ENCODE data around the gene COL21A1. TPM values are rescaled to one million over a fixed set of nuclear protein-coding genes. Genes with fewer than 3 reads are reported as not detected.

COL21A1 gene
- total and polyA plus RNA-seq, 2 of the 4 experiments (the other 2 are of a cell fraction) = 0.05 TPM; not detected in 1

DNA sequence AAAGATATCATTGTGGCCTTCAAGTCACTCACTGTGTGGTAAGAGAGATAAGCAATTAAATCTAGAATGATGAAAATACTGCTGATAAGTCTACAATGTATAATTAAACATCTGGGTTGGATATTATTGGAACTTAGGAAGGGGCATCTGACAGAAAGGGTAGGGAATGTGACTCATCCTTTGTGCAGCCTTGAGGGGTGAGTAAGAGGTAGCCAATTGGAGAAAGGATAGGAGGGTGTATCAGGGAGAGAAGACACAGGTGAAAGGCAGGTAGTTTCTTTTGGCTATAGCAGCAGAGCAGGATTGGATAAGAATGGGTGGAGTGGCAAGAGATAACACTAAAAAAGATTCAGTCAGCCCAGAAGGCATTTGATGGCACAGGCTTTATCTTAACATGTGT is 182.0 kb downstream of the COL21A1 start:
- ChIA-PET CTCF (no interaction called here), POLR2A (ENCODE audit: unreplicated experiment) (no interaction called here)
- Histone ChIP-seq H2BK15ac (ENCODE audit: low read depth, low read length) (no peak overlapping the region), H3K27me3 (ENCODE audit: control insufficient read depth, insufficient read depth, low read length) (0 out of 2 replicates have a peak, but pooled peaks cover 3% of the 10 kb centered on the region), H3K9me1 (ENCODE audit: insufficient read depth, low read length) (no peaks in the 10 kb centered on the region), H2AFZ (replicated peaks; ENCODE audit: low read length, poor library complexity) (no peak overlapping the region), H2BK120ac (ENCODE audit: low read depth, low read length) (no peak overlapping the region), H4K5ac (ENCODE audit: low read depth, low read length) (no peak overlapping the region), H2BK5ac (ENCODE audit: low read depth, low read length, poor library complexity, severe bottlenecking) (no peak overlapping the region), H3K23ac (ENCODE audit: low read depth, low read length) (no peak overlapping the region), H3K18ac (ENCODE audit: low read depth, low read length) (no peak overlapping the region), H3K27ac (ENCODE audit: insufficient read depth, low read length) (no peak overlapping the region), H4K20me1 (ENCODE audit: insufficient read depth, low read length) (no peaks in the 10 kb centered on the region), H3K9me3 (ENCODE audit: control insufficient read depth, insufficient read depth, low read length) (no peaks in the 10 kb centered on the region), H4K91ac (ENCODE audit: insufficient read depth, low read depth, low read length) (no peak overlapping the region), H3K4ac (ENCODE audit: low read depth, low read length) (no peak overlapping the region), H4K8ac (ENCODE audit: low read depth in 2 of 2, low read length in 2 of 2) (no peak overlapping the region), H3K14ac (replicated peaks; ENCODE audit: low read depth, low read length) (no peak overlapping the region), H2AK9ac (replicated peaks; ENCODE audit: low read depth, low read length, poor library complexity) (no peak overlapping the region), H3K4me3 (ENCODE audit: insufficient read depth, low read depth, low read length) (no peak overlapping the region), H2BK20ac (ENCODE audit: low read depth, low read length) (no peak overlapping the region), H3K9ac (ENCODE audit: low read depth, low read length) (no peak overlapping the region), H3K79me1 (ENCODE audit: low read depth in 1 of 2, low read length in 2 of 2) (no peaks in the 10 kb centered on the region), H3K4me2 (ENCODE audit: low read depth, low read length) (no peak overlapping the region), H2AK5ac (ENCODE audit: low read depth, low read length) (no peak overlapping the region), H3K36me3 (ENCODE audit: control insufficient read depth, insufficient read depth, low read length) (no peaks in the 10 kb centered on the region), H3K56ac (ENCODE audit: extremely low read depth, insufficient read depth, low read length) (no peak overlapping the region), H3K4me1 (ENCODE audit: control insufficient read depth, insufficient read depth, low read length) (no peaks in the 10 kb centered on the region)
- dilution Hi-C loops (cut with HindIII; ENCODE audit: low sequenced_read_pairs, unreplicated experiment) (no loop called here), intact Hi-C loops (cut with micrococcal nuclease) (loop anchor here (10.0 kb wide), 1 partner anchor 61 kb away; no protein-coding TSS in a partner anchor), in situ Hi-C loops (cut with MboI; ENCODE audit: low sequenced_read_pairs) (no loop called here)
- DNase-seq = no peak
- ATAC-seq (ENCODE audit: low read depth) = no peak
- no TSS peak for BruUV-seq (replicated peaks)
- TF ChIP-seq POLR2A (IDR thresholded peaks at IDR 0.05; ENCODE audit: low read depth, low read length) (no peak), BHLHE40 (IDR thresholded peaks at IDR 0.05; ENCODE audit: low read depth, low read length) (no peak), MXI1 (IDR thresholded peaks at IDR 0.05; ENCODE audit: borderline replicate concordance, low read depth, low read length) (no peak), RAD21 (IDR thresholded peaks at IDR 0.05; ENCODE audit: low read length) (no peak), MAZ (IDR thresholded peaks at IDR 0.05; ENCODE audit: borderline replicate concordance, low read depth, low read length) (no peak), FOS (IDR thresholded peaks at IDR 0.05; ENCODE audit: low read depth, low read length) (no peak), RCOR1 (IDR thresholded peaks at IDR 0.05; ENCODE audit: insufficient replicate concordance, low read length) (no peak), CTCF (conservative IDR thresholded peaks at IDR 0.05; ENCODE audit: low read depth, low read length) (no peak), CEBPB (IDR thresholded peaks at IDR 0.05; ENCODE audit: low read depth, low read length) (no peak), SMC3 (IDR thresholded peaks at IDR 0.05; ENCODE audit: low read depth, low read length) (no peak), MAFK (IDR thresholded peaks at IDR 0.05; ENCODE audit: low read depth, low read length) (no peak), RFX5 (IDR thresholded peaks at IDR 0.05; ENCODE audit: low read depth, low read length) (no peak), CHD1 (IDR thresholded peaks at IDR 0.05; ENCODE audit: low read depth, low read length) (no peak), NFE2L2 (IDR thresholded peaks at IDR 0.05; ENCODE audit: low read depth, low read length) (no peak), USF2 (IDR thresholded peaks at IDR 0.05; ENCODE audit: low read depth, low read length) (no peak)
- TF ChIP-seq, protein P1, sequence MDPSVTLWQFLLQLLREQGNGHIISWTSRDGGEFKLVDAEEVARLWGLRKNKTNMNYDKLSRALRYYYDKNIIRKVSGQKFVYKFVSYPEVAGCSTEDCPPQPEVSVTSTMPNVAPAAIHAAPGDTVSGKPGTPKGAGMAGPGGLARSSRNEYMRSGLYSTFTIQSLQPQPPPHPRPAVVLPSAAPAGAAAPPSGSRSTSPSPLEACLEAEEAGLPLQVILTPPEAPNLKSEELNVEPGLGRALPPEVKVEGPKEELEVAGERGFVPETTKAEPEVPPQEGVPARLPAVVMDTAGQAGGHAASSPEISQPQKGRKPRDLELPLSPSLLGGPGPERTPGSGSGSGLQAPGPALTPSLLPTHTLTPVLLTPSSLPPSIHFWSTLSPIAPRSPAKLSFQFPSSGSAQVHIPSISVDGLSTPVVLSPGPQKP (IDR thresholded peaks at IDR 0.05; ENCODE audit: borderline replicate concordance, low read depth, low read length) = no peak

All from IMR-90 (cell line).